ENCODE results near the gene MCUR1. TPM values are rescaled to one million over a fixed set of nuclear protein-coding genes. Genes with fewer than 3 reads are reported as not detected.

The MCUR1 gene
- total and polyA plus RNA-seq, 10 of the 15 experiments (the other 5 are each of a cell fraction or from before 2014, with no cell fraction given), result 4.4 to 43.9 (median 18.3) TPM

- no peak overlapping the region for H3K4me2 ChIP-seq (ENCODE audit: control insufficient read depth, insufficient read depth)
- ChIA-PET POLR2A (no interaction called here), RAD21 (ENCODE audit: unreplicated experiment) (no interaction called here), SMC1A (ENCODE audit: uncharacterized antibody, unreplicated experiment) (no interaction called here), CTCF (no interaction called here)
- H4K20me1 ChIP-seq (ENCODE audit: control insufficient read depth, insufficient read depth), result no peaks in the 10 kb centered on the region
- no peaks in the 10 kb centered on the region for H3K79me2 ChIP-seq (ENCODE audit: control insufficient read depth, insufficient read depth, low read length)
- no peaks in the 10 kb centered on the region for H3K36me3 ChIP-seq (ENCODE audit: control insufficient read depth in 2 of 2, insufficient read depth in 2 of 2, low read length in 1 of 2)
- TF ChIP-seq, protein P1, sequence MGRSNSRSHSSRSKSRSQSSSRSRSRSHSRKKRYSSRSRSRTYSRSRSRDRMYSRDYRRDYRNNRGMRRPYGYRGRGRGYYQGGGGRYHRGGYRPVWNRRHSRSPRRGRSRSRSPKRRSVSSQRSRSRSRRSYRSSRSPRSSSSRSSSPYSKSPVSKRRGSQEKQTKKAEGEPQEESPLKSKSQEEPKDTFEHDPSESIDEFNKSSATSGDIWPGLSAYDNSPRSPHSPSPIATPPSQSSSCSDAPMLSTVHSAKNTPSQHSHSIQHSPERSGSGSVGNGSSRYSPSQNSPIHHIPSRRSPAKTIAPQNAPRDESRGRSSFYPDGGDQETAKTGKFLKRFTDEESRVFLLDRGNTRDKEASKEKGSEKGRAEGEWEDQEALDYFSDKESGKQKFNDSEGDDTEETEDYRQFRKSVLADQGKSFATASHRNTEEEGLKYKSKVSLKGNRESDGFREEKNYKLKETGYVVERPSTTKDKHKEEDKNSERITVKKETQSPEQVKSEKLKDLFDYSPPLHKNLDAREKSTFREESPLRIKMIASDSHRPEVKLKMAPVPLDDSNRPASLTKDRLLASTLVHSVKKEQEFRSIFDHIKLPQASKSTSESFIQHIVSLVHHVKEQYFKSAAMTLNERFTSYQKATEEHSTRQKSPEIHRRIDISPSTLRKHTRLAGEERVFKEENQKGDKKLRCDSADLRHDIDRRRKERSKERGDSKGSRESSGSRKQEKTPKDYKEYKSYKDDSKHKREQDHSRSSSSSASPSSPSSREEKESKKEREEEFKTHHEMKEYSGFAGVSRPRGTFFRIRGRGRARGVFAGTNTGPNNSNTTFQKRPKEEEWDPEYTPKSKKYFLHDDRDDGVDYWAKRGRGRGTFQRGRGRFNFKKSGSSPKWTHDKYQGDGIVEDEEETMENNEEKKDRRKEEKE (IDR thresholded peaks at IDR 0.05), result no peak
- TF ChIP-seq PAX8 (IDR thresholded peaks at IDR 0.05) (no peak), ZBED1 (IDR thresholded peaks at IDR 0.05; ENCODE audit: borderline replicate concordance) (no peak), ZBTB4 (CRISPR knock-in tag; IDR thresholded peaks at IDR 0.05) (no peak), SRF (IDR thresholded peaks at IDR 0.05; ENCODE audit: low read depth in 2 of 2, low read length in 2 of 2) (no peak), JUND (IDR thresholded peaks at IDR 0.05; ENCODE audit: low read depth, low read length) (no peak), ZNF384 (IDR thresholded peaks at IDR 0.05; ENCODE audit: borderline replicate concordance, low read depth, low read length) (no peak)
- TF ChIP-seq, protein P2, sequence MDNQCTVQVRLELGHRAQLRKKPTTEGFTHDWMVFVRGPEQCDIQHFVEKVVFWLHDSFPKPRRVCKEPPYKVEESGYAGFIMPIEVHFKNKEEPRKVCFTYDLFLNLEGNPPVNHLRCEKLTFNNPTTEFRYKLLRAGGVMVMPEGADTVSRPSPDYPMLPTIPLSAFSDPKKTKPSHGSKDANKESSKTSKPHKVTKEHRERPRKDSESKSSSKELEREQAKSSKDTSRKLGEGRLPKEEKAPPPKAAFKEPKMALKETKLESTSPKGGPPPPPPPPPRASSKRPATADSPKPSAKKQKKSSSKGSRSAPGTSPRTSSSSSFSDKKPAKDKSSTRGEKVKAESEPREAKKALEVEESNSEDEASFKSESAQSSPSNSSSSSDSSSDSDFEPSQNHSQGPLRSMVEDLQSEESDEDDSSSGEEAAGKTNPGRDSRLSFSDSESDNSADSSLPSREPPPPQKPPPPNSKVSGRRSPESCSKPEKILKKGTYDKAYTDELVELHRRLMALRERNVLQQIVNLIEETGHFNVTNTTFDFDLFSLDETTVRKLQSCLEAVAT (IDR thresholded peaks at IDR 0.05), result no peak
- H2AFZ ChIP-seq (ENCODE audit: control insufficient read depth, low read depth, low read length), result no peak overlapping the region
- ATAC-seq, result no peak
- no peaks in the 10 kb centered on the region for H3K27me3 ChIP-seq (replicated peaks in 1 of 2; ENCODE audit: control insufficient read depth in 2 of 2, insufficient read depth in 2 of 2, low read length in 1 of 2)
- H3K4me1 ChIP-seq (ENCODE audit: control insufficient read depth, insufficient read depth, low read length), result no peaks in the 10 kb centered on the region
- no peak for DNase-seq (ENCODE audit: low read depth, low spot score)
- intact Hi-C loops (cut with micrococcal nuclease; ENCODE audit: unreplicated experiment), result no loop called here
- no peak overlapping the region for H3K27ac ChIP-seq (ENCODE audit: control insufficient read depth, insufficient read depth)
- no TSS peak for BruUV-seq (replicated peaks)
- H3K4me3 ChIP-seq, result no peak overlapping the region
- H3K9ac ChIP-seq (ENCODE audit: control insufficient read depth, insufficient read depth, low read length), result no peak overlapping the region
- 44% methylated on average over 11 of the region's 11 CpGs for WGBS (ENCODE audit: insufficient coverage, insufficient replicate concordance, low lambda C conversion rate, missing lambda C conversion rate)
- H3K9me3 ChIP-seq (replicated peaks; ENCODE audit: control insufficient read depth, insufficient read depth, low read length), result no peaks in the 10 kb centered on the region; the same call in 2 of the 3 replicates
- no peak for FAIRE-seq
- in situ Hi-C loops (cut with MboI), result no loop called here
These were observed 33.1 kb upstream of the MCUR1 start for GRCh38 chr6:13847326-13848050.

All from GM12878 (cell line).